Lower leg skin (tissue), 4 donors: ENCODE data around the gene STK10. TPM values are rescaled to one million over a fixed set of nuclear protein-coding genes. Genes with fewer than 3 reads are reported as not detected.

Experiments
- DNase-seq, 2 donors: peaks; one replicate each; pipeline ENCODE4 v3.0.0-alpha.2; 2019; ENCODE audit warnings: low spot score in 2 of 2
- H3K4me3 ChIP-seq: fragments of 200-600 bp; sonication (generic); 2 replicates; pipeline ENCODE4 v1.5.1; 2017; ENCODE audit warnings: mild to moderate bottlenecking, low read depth; ENCODE audit not compliant: poor library complexity, severe bottlenecking
- POLR2A ChIP-seq, 2 donors: fragments of 450-650 bp; IDR thresholded peaks; one replicate each; pipeline ENCODE4 v1.6.1; 2016 to 2017; ENCODE audit warnings: antibody characterized with exemption in 2 of 2, mild to moderate bottlenecking in 1 of 2, moderate library complexity in 1 of 2
- WGBS, 2 donors: methylation state at CpG; one replicate each; pipeline ENCODE4 v1.1.5; 2018; 5-methylcytosine and 5-hydroxymethylcytosine counted together
- intact Hi-C: fragments of 100-400 bp; cut with DNase I; formaldehyde crosslinking; loops from one replicate; pipeline ENCODE4 v1.15.0; 2023; ENCODE audit warnings: low total_unique reads
- total RNA-seq, 4 donors: library from RNA; depleted of rRNA; stranded (reverse); fragments of >200 nt; gene quantifications; one replicate each; pipeline ENCODE4 v1.1.0, GENCODE V29; 2016
- TF ChIP-seq, protein P1 (sequence below), 3 donors: fragments of 450-650 bp; IDR thresholded peaks; one replicate each; pipeline ENCODE4 v1.5.1; 2016; ENCODE audit warnings: antibody characterized with exemption in 3 of 3, mild to moderate bottlenecking in 3 of 3, moderate library complexity in 2 of 3

Gene STK10
- total RNA-seq, 4 donors from 2014 or later = 34.4 to 59.8 (median 40.7) TPM

GRCh38 chr5:172049226-172049796, 138.7 kb downstream of the STK10 start:
- no peak overlapping the region for H3K4me3 ChIP-seq
- TF ChIP-seq, protein P1, sequence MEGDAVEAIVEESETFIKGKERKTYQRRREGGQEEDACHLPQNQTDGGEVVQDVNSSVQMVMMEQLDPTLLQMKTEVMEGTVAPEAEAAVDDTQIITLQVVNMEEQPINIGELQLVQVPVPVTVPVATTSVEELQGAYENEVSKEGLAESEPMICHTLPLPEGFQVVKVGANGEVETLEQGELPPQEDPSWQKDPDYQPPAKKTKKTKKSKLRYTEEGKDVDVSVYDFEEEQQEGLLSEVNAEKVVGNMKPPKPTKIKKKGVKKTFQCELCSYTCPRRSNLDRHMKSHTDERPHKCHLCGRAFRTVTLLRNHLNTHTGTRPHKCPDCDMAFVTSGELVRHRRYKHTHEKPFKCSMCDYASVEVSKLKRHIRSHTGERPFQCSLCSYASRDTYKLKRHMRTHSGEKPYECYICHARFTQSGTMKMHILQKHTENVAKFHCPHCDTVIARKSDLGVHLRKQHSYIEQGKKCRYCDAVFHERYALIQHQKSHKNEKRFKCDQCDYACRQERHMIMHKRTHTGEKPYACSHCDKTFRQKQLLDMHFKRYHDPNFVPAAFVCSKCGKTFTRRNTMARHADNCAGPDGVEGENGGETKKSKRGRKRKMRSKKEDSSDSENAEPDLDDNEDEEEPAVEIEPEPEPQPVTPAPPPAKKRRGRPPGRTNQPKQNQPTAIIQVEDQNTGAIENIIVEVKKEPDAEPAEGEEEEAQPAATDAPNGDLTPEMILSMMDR (IDR thresholded peaks at IDR 0.05) = no peak
- no peak for TF ChIP-seq POLR2A (IDR thresholded peaks at IDR 0.05)
- 81 to 86% methylated on average over 12 of the region's 12 CpGs for WGBS, 2 donors
- intact Hi-C loops = no loop called here
- DNase-seq = peak in 1 of 2 donors; percentile 31

DNA sequence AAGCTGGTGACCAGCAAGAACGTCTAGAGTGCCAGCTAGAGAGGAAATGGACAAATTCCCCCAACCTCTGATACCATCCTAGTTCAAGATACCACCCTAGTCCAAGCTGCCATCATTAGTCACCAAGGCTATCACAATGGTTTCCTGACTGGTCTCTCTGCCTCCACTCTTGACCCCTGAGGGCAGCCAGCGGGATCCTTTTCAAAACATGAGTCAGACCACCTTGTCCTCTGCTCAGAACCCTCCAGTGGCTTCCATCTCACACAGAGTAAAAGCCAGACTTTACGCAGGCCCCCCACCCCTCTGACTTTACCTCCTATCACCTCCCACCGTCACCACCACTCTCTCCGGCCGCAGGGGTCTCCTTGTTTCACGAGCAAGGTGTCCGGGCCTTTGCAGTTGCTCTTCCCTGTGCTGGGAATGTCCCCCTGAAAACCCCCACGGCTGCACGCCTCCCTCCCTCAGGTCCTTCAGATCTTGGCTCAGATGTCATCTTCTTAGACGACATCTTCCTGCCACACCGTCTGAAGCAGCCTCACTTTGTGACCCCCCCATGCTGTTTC, 139.4 kb downstream of the STK10 start:
- TF ChIP-seq POLR2A (IDR thresholded peaks at IDR 0.05) = no peak
- TF ChIP-seq, protein P1 (IDR thresholded peaks at IDR 0.05) = no peak
- WGBS, 2 donors = 90 to 97% methylated on average over 12 of the region's 12 CpGs
- no peak overlapping the region for H3K4me3 ChIP-seq
- intact Hi-C loops = no loop called here
- peak in 1 of 2 donors; percentile 64 for DNase-seq

DNA sequence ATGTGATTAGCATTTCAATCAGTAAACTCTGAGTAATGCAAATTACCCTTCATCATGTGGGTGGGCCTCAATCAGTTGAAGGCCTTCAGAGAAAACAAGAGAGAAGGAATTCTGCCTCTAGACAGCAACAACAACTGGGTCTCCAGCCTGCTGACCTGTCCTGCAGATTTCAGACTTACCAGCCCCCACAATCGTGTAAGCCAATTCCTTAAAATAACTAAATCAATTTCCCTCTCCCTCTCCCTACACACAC, 139.9 kb downstream of the STK10 start:
- WGBS, 2 donors = 80 to 90% methylated on average over 1 of the region's 1 CpG
- no peak overlapping the region for H3K4me3 ChIP-seq
- peak in 1 of 2 donors; percentile 23 for DNase-seq
- intact Hi-C loops = no loop called here
- TF ChIP-seq POLR2A (IDR thresholded peaks at IDR 0.05) = no peak
- TF ChIP-seq, protein P1 (IDR thresholded peaks at IDR 0.05) = no peak

DNA sequence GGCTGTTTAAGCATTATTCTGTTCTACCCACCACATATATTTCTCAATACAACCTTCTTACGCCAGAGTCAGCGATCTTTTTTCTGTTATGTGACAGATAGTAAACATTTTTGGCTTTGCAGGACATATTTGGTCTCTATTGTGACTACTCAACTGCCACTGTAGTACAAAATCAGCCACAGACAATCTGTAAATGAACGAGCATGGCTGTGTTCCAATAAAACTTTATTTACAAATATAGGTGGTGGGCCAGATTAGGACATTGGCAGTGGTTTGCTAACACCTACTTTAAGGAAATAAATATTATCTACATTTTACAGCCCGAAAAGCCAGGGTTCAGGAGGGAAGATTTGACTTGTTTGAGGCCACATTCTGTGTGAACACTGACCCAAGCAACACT, 141.4 kb downstream of the STK10 start:
- 93 to 98% methylated on average over 4 of the region's 4 CpGs for WGBS, 2 donors
- intact Hi-C loops = no loop called here
- DNase-seq = no peak
- H3K4me3 ChIP-seq = no peak overlapping the region
- TF ChIP-seq, protein P1 (IDR thresholded peaks at IDR 0.05) = no peak
- no peak for TF ChIP-seq POLR2A (IDR thresholded peaks at IDR 0.05)

DNA sequence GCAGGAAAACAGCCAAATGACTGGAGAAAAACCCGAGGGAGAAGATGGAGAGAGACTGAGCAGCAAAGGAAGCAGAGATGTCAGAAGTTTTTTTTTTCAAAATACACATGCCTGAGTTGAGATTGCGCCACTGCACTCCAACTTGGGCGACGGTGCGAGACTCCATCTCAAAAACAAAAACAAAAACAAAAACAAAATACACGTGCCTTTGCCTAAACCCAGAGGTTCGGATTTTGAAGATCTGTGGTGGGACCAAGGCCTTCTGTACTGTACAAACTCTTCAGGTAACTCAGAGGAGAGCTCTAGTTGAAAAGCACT, 142.8 kb downstream of the STK10 start:
- TF ChIP-seq, protein P1 (IDR thresholded peaks at IDR 0.05) = no peak
- no peak for TF ChIP-seq POLR2A (IDR thresholded peaks at IDR 0.05)
- H3K4me3 ChIP-seq = no peak overlapping the region
- DNase-seq = no peak
- 81 to 90% methylated on average over 7 of the region's 7 CpGs for WGBS, 2 donors
- intact Hi-C loops = no loop called here
